Measurements from ENCODE around the gene AP1G1. TPM values are rescaled to one million over a fixed set of nuclear protein-coding genes. Genes with fewer than 3 reads are reported as not detected.

Gene AP1G1
- total and polyA plus RNA-seq, 2 of the 4 experiments (the other 2 are of a cell fraction) = 48.3 to 86.7 TPM

GRCh38 chr16:71794018-71794417 is 14.6 kb downstream of the AP1G1 start:
- CTCF ChIA-PET = interaction anchor here (1.4 kb wide), 1 partner anchor 168 kb away, joined by 3 read pairs; no protein-coding TSS in a partner anchor

More at GRCh38 chr16:71794018-71794417, 14.6 kb downstream of the AP1G1 start:
- no peak overlapping the region for H3K56ac ChIP-seq (ENCODE audit: extremely low read depth, insufficient read depth, low read length)
- H3K23ac ChIP-seq (ENCODE audit: low read depth, low read length) = no peak overlapping the region
- WGBS, 2 experiments (ENCODE audit: extremely low coverage in 2 of 2, insufficient read length in 1 of 2) = no CpG with 5 or more reads among the region's 1 CpG
- no peaks in the 10 kb centered on the region for H3K9me3 ChIP-seq (ENCODE audit: control insufficient read depth, insufficient read depth, low read length)
- no peak overlapping the region for H3K4me3 ChIP-seq (ENCODE audit: insufficient read depth, low read depth, low read length)
- dilution Hi-C loops (cut with HindIII; ENCODE audit: low sequenced_read_pairs, unreplicated experiment) = no loop called here
- peaks cover 14% of the 10 kb centered on the region for H3K36me3 ChIP-seq (ENCODE audit: control insufficient read depth, insufficient read depth, low read length)
- no peak overlapping the region for H4K5ac ChIP-seq (ENCODE audit: low read depth, low read length)
- H2BK120ac ChIP-seq (ENCODE audit: low read depth, low read length) = no peak overlapping the region
- no peak overlapping the region for H3K27ac ChIP-seq (ENCODE audit: insufficient read depth, low read length)
- POLR2A ChIA-PET (ENCODE audit: unreplicated experiment) = no interaction called here
- no peak for TF ChIP-seq RCOR1 (IDR thresholded peaks at IDR 0.05; ENCODE audit: insufficient replicate concordance, low read length)
- no peak overlapping the region for H3K9ac ChIP-seq (ENCODE audit: low read depth, low read length)
- no peak overlapping the region for H4K8ac ChIP-seq (ENCODE audit: low read depth in 2 of 2, low read length in 2 of 2)
- BruUV-seq (replicated peaks) = no TSS peak
- H2AK9ac ChIP-seq (replicated peaks; ENCODE audit: low read depth, low read length, poor library complexity) = no peak overlapping the region
- ATAC-seq (ENCODE audit: low read depth) = no peak
- H4K20me1 ChIP-seq (ENCODE audit: insufficient read depth, low read length) = peaks cover 70% of the 10 kb centered on the region
- no peak overlapping the region for H2BK20ac ChIP-seq (ENCODE audit: low read depth, low read length)
- intact Hi-C loops (cut with micrococcal nuclease) = no loop called here
- H3K79me1 ChIP-seq (ENCODE audit: low read depth in 1 of 2, low read length in 2 of 2) = peaks cover 3 to 44% of the 10 kb centered on the region in 2 experiments
- no peak overlapping the region for H3K4me2 ChIP-seq (ENCODE audit: low read depth, low read length)
- H3K27me3 ChIP-seq (ENCODE audit: control insufficient read depth, insufficient read depth, low read length) = no peaks in the 10 kb centered on the region
- H2AK5ac ChIP-seq (ENCODE audit: low read depth, low read length) = no peak overlapping the region
- H3K9me1 ChIP-seq (ENCODE audit: insufficient read depth, low read length) = peaks cover 12% of the 10 kb centered on the region
- H3K14ac ChIP-seq (replicated peaks; ENCODE audit: low read depth, low read length) = no peak overlapping the region
- H4K91ac ChIP-seq (ENCODE audit: insufficient read depth, low read depth, low read length) = no peak overlapping the region
- no peak overlapping the region for H3K4ac ChIP-seq (ENCODE audit: low read depth, low read length)
- in situ Hi-C loops (cut with MboI; ENCODE audit: low sequenced_read_pairs) = no loop called here
- DNase-seq = no peak
- no peak overlapping the region for H2BK5ac ChIP-seq (ENCODE audit: low read depth, low read length, poor library complexity, severe bottlenecking)
- no peak overlapping the region for H2AFZ ChIP-seq (replicated peaks; ENCODE audit: low read length, poor library complexity)
- peaks cover 7% of the 10 kb centered on the region for H3K4me1 ChIP-seq (ENCODE audit: control insufficient read depth, insufficient read depth, low read length)
- H2BK15ac ChIP-seq (ENCODE audit: low read depth, low read length) = no peak overlapping the region
- H3K18ac ChIP-seq (ENCODE audit: low read depth, low read length) = no peak overlapping the region

Measured in IMR-90 (cell line).